Kidney tubule cell (primary cell): ENCODE measurements around the gene FAM83C.

Experiments
- DNase-seq: peaks from one replicate; pipeline ENCODE4 v3.0.0-alpha.2; 2018; ENCODE audit warnings: low spot score

Gene FAM83C

GRCh38 chr20:35299780-35300179 lies 7.6 kb upstream of the FAM83C start:
- no peak for DNase-seq

GRCh38 chr20:35298264-35298663 lies 6.0 kb upstream of the FAM83C start:
- no peak for DNase-seq

GRCh38 chr20:35297740-35298139 lies 5.5 kb upstream of the FAM83C start:
- DNase-seq = no peak

- DNase-seq = no peak
Observed at GRCh38 chr20:35297155-35297554, 4.9 kb upstream of the FAM83C start.

- no peak for DNase-seq
Observed at GRCh38 chr20:35296101-35296554, 3.9 kb upstream of the FAM83C start.

- DNase-seq = no peak
Observed at GRCh38 chr20:35295674-35296073, 3.4 kb upstream of the FAM83C start.

GRCh38 chr20:35295058-35295457 lies 2.8 kb upstream of the FAM83C start:
- DNase-seq = no peak

- DNase-seq = no peak
Observed at GRCh38 chr20:35294293-35294685, 2.1 kb upstream of the FAM83C start.

GRCh38 chr20:35293303-35294292 lies 1.4 kb upstream of the FAM83C start:
- DNase-seq = no peak

- no peak for DNase-seq
Observed at GRCh38 chr20:35292504-35293285, 470 bp upstream of the FAM83C start.

GRCh38 chr20:35290887-35291417 lies 1.3 kb downstream of the FAM83C start:
- DNase-seq = no peak

- DNase-seq = no peak
Observed at GRCh38 chr20:35290186-35290886, 1.9 kb downstream of the FAM83C start.

- DNase-seq = no peak
Observed at GRCh38 chr20:35288325-35289060, 3.7 kb downstream of the FAM83C start.

- no peak for DNase-seq
Observed at GRCh38 chr20:35287509-35288324, 4.5 kb downstream of the FAM83C start.

- no peak for DNase-seq
Observed at GRCh38 chr20:35286899-35287508, 5.2 kb downstream of the FAM83C start.

- DNase-seq = no peak
Observed at GRCh38 chr20:35286077-35286898, 5.9 kb downstream of the FAM83C start.

GRCh38 chr20:35285806-35286076 lies 6.5 kb downstream of the FAM83C start:
- peak; percentile 46 for DNase-seq

- DNase-seq = no peak
Observed at GRCh38 chr20:35284992-35285805, 7.0 kb downstream of the FAM83C start.
